H1 (cell line): ENCODE measurements around the gene ARHGAP26. TPM values are rescaled to one million over a fixed set of nuclear protein-coding genes. Genes with fewer than 3 reads are reported as not detected.
A peak's percentile ranks its signal among the peaks of the same experiment; 100 is the strongest.

Experiments used
- CTCF ChIA-PET: fragments of 300-600 bp; sonication (Branson Sonifier 250); formaldehyde crosslinking; loops from one replicate; lab custom pipeline; 2021; ENCODE audit not compliant: partially characterized antibody; lab: Charles Lee
- POLR2A ChIA-PET: fragments of 300-600 bp; sonication (Branson Sonifier 250); formaldehyde crosslinking; loops from one replicate; lab custom pipeline; 2021; ENCODE audit warnings: inconsistent platforms; ENCODE audit not compliant: partially characterized antibody; lab: Charles Lee
- DNase-seq, 2 experiments: peaks; one replicate each; pipeline versions ENCODE4 v3.0.0 to v3.0.0-alpha.2; 2010 to 2022; ENCODE audit warnings: low spot score in 2 of 2, low read depth in 1 of 2, mixed read lengths in 1 of 2
- FAIRE-seq: peaks from 2 replicates; lab custom pipeline; 2011; peaks lifted over from hg19 to GRCh38; lab: Jason Lieb, UNC
- H2AFZ ChIP-seq: 2 replicates; pipeline ENCODE4 v1.8.1; 2012; ENCODE audit warnings: low read length, inconsistent platforms
- H2AK5ac ChIP-seq: 2 replicates; pipeline ENCODE4 v1.6.1; 2013; ENCODE audit warnings: low read depth, low read length
- H2BK120ac ChIP-seq: replicated peaks from 2 replicates; pipeline ENCODE3; 2013; ENCODE audit warnings: low read depth, low read length, inconsistent platforms
- H2BK12ac ChIP-seq: 2 replicates; pipeline ENCODE4 v1.6.1; 2013; ENCODE audit warnings: low read depth, low read length
- H2BK15ac ChIP-seq: 2 replicates; pipeline ENCODE4 v1.6.1; 2013; ENCODE audit warnings: low read length
- H2BK20ac ChIP-seq: 2 replicates; pipeline ENCODE4 v1.6.1; 2013; ENCODE audit warnings: low read length
- H2BK5ac ChIP-seq: 2 replicates; pipeline ENCODE4 v1.6.1; 2013; ENCODE audit warnings: low read depth, low read length
- H3K14ac ChIP-seq: 2 replicates; pipeline ENCODE4 v1.6.1; 2013; ENCODE audit warnings: inconsistent platforms; ENCODE audit not compliant: insufficient read length
- H3K18ac ChIP-seq: 2 replicates; pipeline ENCODE4 v1.6.1; 2013; ENCODE audit warnings: low read length; ENCODE audit errors: extremely low read depth
- H3K23ac ChIP-seq: 2 replicates; pipeline ENCODE4 v1.6.1; 2013; ENCODE audit warnings: inconsistent platforms; ENCODE audit not compliant: insufficient read length
- H3K23me2 ChIP-seq: 2 replicates; pipeline ENCODE4 v1.6.1; 2013; ENCODE audit warnings: low read depth, low read length
- H3K27ac ChIP-seq: 2 replicates; pipeline ENCODE4 v1.6.1; 2011; ENCODE audit warnings: low read depth, low read length, inconsistent platforms
- H3K27me3 ChIP-seq, 4 experiments: replicated peaks in 1 of 4; 1 replicate in 1 of 4; 2 replicates in 3 of 4; pipeline versions ENCODE4 v1.6.1 to v1.8.1; 2011 to 2013; ENCODE audit warnings: low read length in 3 of 4, mild to moderate bottlenecking in 3 of 4, inconsistent platforms in 2 of 4, mixed read lengths in 2 of 4, moderate library complexity in 1 of 4; ENCODE audit not compliant: control insufficient read depth in 3 of 4, insufficient read depth in 3 of 4; ENCODE audit errors: extremely low read depth in 1 of 4
- H3K36me3 ChIP-seq, 4 experiments: 2 replicates each; pipeline versions ENCODE4 v1.6.1 to v1.8.1; 2011 to 2013; ENCODE audit warnings: mild to moderate bottlenecking in 4 of 4, low read length in 3 of 4, moderate library complexity in 2 of 4, control low read depth in 1 of 4, inconsistent platforms in 1 of 4; ENCODE audit not compliant: insufficient read depth in 4 of 4, control insufficient read depth in 2 of 4
- H3K4ac ChIP-seq: replicated peaks from 2 replicates; pipeline ENCODE3; 2013; ENCODE audit warnings: low read length, low read depth, mixed read lengths, inconsistent platforms; ENCODE audit not compliant: insufficient read length
- H3K4me1 ChIP-seq, 4 experiments: replicated peaks in 1 of 4; 1 replicate in 1 of 4; 2 replicates in 3 of 4; pipeline versions ENCODE4 v1.6.1 to v1.8.1; 2011 to 2013; ENCODE audit warnings: low read length in 3 of 4, inconsistent platforms in 2 of 4, mixed read lengths in 1 of 4; ENCODE audit not compliant: insufficient read depth in 4 of 4, control insufficient read depth in 3 of 4
- H3K4me2 ChIP-seq, 2 experiments: 2 replicates each; pipeline versions ENCODE4 v1.6.1 to v1.8.1; 2011 to 2013; ENCODE audit warnings: low read depth in 2 of 2, low read length in 2 of 2, control low read depth in 1 of 2, inconsistent platforms in 1 of 2, mild to moderate bottlenecking in 1 of 2; ENCODE audit not compliant: insufficient read depth in 1 of 2
- H3K4me3 ChIP-seq, 4 experiments: fragments of 200-600, 300-600 bp in 1 of 4; sonication (generic), shearing (Covaris generic), sonication (Bioruptor Twin) in 1 of 4; 2 replicates each; pipeline versions ENCODE4 v1.5.1 to v1.8.1; 2011 to 2016; ENCODE audit warnings: low read length in 4 of 4, low read depth in 3 of 4, control low read depth in 2 of 4, inconsistent platforms in 2 of 4, mild to moderate bottlenecking in 2 of 4, mixed read lengths in 1 of 4, moderate library complexity in 1 of 4; ENCODE audit not compliant: insufficient read depth in 2 of 4; ENCODE audit errors: extremely low read depth in 1 of 4
- H3K56ac ChIP-seq: replicated peaks from 2 replicates; pipeline ENCODE3; 2013; ENCODE audit warnings: low read depth, mild to moderate bottlenecking, mixed read lengths, low read length, inconsistent platforms; ENCODE audit not compliant: insufficient read length
- H3K79me1 ChIP-seq: 2 replicates; pipeline ENCODE4 v1.6.1; 2013; ENCODE audit warnings: low read depth, low read length, control low read depth
- H3K79me2 ChIP-seq, 2 experiments: 2 replicates each; pipeline versions ENCODE4 v1.6.1 to v1.8.1; 2012 to 2013; ENCODE audit warnings: low read length in 2 of 2, mild to moderate bottlenecking in 2 of 2, inconsistent platforms in 1 of 2; ENCODE audit not compliant: insufficient read depth in 2 of 2, control insufficient read depth in 1 of 2
- H3K9ac ChIP-seq, 4 experiments: replicated peaks in 1 of 4; 1 replicate in 1 of 4; 2 replicates in 3 of 4; pipeline versions ENCODE4 v1.6.1 to v1.8.1; 2011 to 2013; ENCODE audit warnings: low read depth in 3 of 4, low read length in 3 of 4, control low read depth in 2 of 4, mild to moderate bottlenecking in 2 of 4, moderate library complexity in 2 of 4, inconsistent platforms in 1 of 4; ENCODE audit errors: extremely low read depth in 1 of 4
- H3K9me3 ChIP-seq, 2 experiments: 2 replicates each; pipeline versions ENCODE4 v1.6.1 to v1.8.1; 2012 to 2013; ENCODE audit warnings: mild to moderate bottlenecking in 2 of 2, moderate library complexity in 2 of 2, control low read depth in 1 of 2, inconsistent platforms in 1 of 2, low read depth in 1 of 2, low read length in 1 of 2, mixed read lengths in 1 of 2; ENCODE audit not compliant: insufficient read depth in 2 of 2
- H4K20me1 ChIP-seq, 2 experiments: replicated peaks in 1 of 2; 2 replicates each; pipeline versions ENCODE3 to v1.8.1; 2011 to 2013; ENCODE audit warnings: inconsistent platforms in 2 of 2, low read length in 2 of 2, mild to moderate bottlenecking in 1 of 2; ENCODE audit not compliant: insufficient read depth in 2 of 2, control insufficient read depth in 1 of 2
- H4K5ac ChIP-seq: 2 replicates; pipeline ENCODE4 v1.6.1; 2013; ENCODE audit warnings: low read length, low read depth, mixed read lengths, inconsistent platforms; ENCODE audit not compliant: insufficient read length
- H4K8ac ChIP-seq: 2 replicates; pipeline ENCODE4 v1.8.0; 2013; ENCODE audit warnings: mild to moderate bottlenecking, moderate library complexity, low read length, inconsistent platforms; ENCODE audit not compliant: insufficient read depth; ENCODE audit errors: extremely low read depth
- H4K91ac ChIP-seq: replicated peaks from 2 replicates; pipeline ENCODE3; 2013; ENCODE audit warnings: low read length, mixed read lengths, inconsistent platforms; ENCODE audit not compliant: insufficient read length
- EGR1 ChIP-seq: IDR thresholded peaks from 2 replicates; pipeline ENCODE4 v1.6.1; 2011; ENCODE audit warnings: low read depth, low read length, borderline replicate concordance
- RAD21 ChIP-seq, 2 experiments: IDR thresholded peaks in 1 of 2; conservative IDR thresholded peaks in 1 of 2; 2 replicates each; pipeline ENCODE4 v1.6.1; 2011; ENCODE audit warnings: low read depth in 2 of 2, low read length in 2 of 2, improper control_type of control experiment in 1 of 2, inconsistent platforms in 1 of 2, mild to moderate bottlenecking in 1 of 2, moderate library complexity in 1 of 2
- WGBS, 2 experiments: shearing (Covaris generic) in 1 of 2; methylation state at CpG; one replicate each; pipeline versions ENCODE4 v1.1.6 to v1.1.7; 2013 to 2015; ENCODE audit warnings: low lambda C conversion rate in 2 of 2, mixed read lengths in 2 of 2, inconsistent platforms in 1 of 2, low coverage in 1 of 2, missing lambda C conversion rate in 1 of 2; ENCODE audit not compliant: insufficient replicate concordance in 2 of 2, insufficient coverage in 1 of 2, insufficient read length in 1 of 2; ENCODE audit errors: extremely low coverage in 1 of 2, missing lambda C conversion rate in 1 of 2; 5-methylcytosine and 5-hydroxymethylcytosine counted together
- polyA plus RNA-seq, 7 experiments: library from polyadenylated mRNA; depleted of rRNA in 3 of 7; stranded (reverse) in 5 of 7; unstranded in 2 of 7; fragments of >200 nt in 5 of 7; fragments of 200-250 nt in 2 of 7; gene quantifications; 1 replicate in 5 of 7; 2 replicates in 1 of 7; 4 replicates in 1 of 7; pipeline versions ENCODE4 v1.2.1 to v1.2.3, GENCODE V29; 2011 to 2013; ENCODE audit warnings: missing spikeins in 2 of 7, mixed read lengths in 2 of 7
- total RNA-seq: library from RNA; stranded (reverse); fragmentation: NEBNext Ultra II Directional; extraction: Animal tissue kit (Norgen Biotek cat#: 25700); gene quantifications from 2 replicates; pipeline ENCODE4 v1.2.1, GENCODE V29; 2021
- TF ChIP-seq, protein P1 (sequence below), 3 experiments: IDR thresholded peaks; 1 replicate in 2 of 3; 2 replicates in 1 of 3; pipeline versions ENCODE4 v1.5.1 to v1.6.1; 2011; ENCODE audit warnings: low read length in 3 of 3, mild to moderate bottlenecking in 3 of 3, inconsistent platforms in 2 of 3, low read depth in 1 of 3, moderate library complexity in 1 of 3; ENCODE audit not compliant: insufficient read depth in 1 of 3; ENCODE audit errors: control extremely low read depth in 1 of 3

ARHGAP26 gene
- total and polyA plus RNA-seq, 2 of the 8 experiments (the other 6 are each of a cell fraction or from before 2014, with no cell fraction given), result 7.1 to 24.8 TPM

GRCh38 chr5:143016777-143017516 lies 246.8 kb downstream of the ARHGAP26 start:
- no peaks in the 10 kb centered on the region for H3K27me3 ChIP-seq
- H3K4me3 ChIP-seq, result no peak overlapping the region
- H3K23me2 ChIP-seq, result no peaks in the 10 kb centered on the region
- H3K79me1 ChIP-seq, result no peaks in the 10 kb centered on the region
- no peak overlapping the region for H2BK120ac ChIP-seq
- ChIA-PET CTCF (interaction anchor here (0.5 to 1.6 kb wide), 13 partner anchors 14 to 806 kb away, joined by 3 to 5 read pairs (median 3); no protein-coding TSS in a partner anchor), POLR2A (interaction anchor here (0.6 to 0.8 kb wide), 2 partner anchors 14 to 1597 kb away, joined by 3 to 5 read pairs; no protein-coding TSS in a partner anchor)
- DNase-seq (no peak), FAIRE-seq (peak; percentile 81)
- H3K56ac ChIP-seq, result no peak overlapping the region
- H2BK20ac ChIP-seq, result no peak overlapping the region
- no peak overlapping the region for H3K23ac ChIP-seq
- H4K8ac ChIP-seq, result no peak overlapping the region
- H3K36me3 ChIP-seq, result no peaks in the 10 kb centered on the region; a peak in 1 of 8 replicates
- no peak overlapping the region for H3K18ac ChIP-seq
- H3K4me1 ChIP-seq, result peaks cover 2 to 12% (median 6%) of the 10 kb centered on the region in 4 experiments; a peak in 4 of 7 replicates
- no peak overlapping the region for H2AFZ ChIP-seq
- no peak overlapping the region for H3K14ac ChIP-seq
- H3K4ac ChIP-seq, result no peak overlapping the region
- no peak overlapping the region for H2BK15ac ChIP-seq
- 0 out of 4 replicates have a peak, but pooled peaks cover 0 to 3% of the 10 kb centered on the region in 2 experiments for H3K9me3 ChIP-seq
- no peak overlapping the region for H4K5ac ChIP-seq
- H3K27ac ChIP-seq, result no peak overlapping the region
- H3K4me2 ChIP-seq, result no peak overlapping the region
- TF ChIP-seq, protein P1, sequence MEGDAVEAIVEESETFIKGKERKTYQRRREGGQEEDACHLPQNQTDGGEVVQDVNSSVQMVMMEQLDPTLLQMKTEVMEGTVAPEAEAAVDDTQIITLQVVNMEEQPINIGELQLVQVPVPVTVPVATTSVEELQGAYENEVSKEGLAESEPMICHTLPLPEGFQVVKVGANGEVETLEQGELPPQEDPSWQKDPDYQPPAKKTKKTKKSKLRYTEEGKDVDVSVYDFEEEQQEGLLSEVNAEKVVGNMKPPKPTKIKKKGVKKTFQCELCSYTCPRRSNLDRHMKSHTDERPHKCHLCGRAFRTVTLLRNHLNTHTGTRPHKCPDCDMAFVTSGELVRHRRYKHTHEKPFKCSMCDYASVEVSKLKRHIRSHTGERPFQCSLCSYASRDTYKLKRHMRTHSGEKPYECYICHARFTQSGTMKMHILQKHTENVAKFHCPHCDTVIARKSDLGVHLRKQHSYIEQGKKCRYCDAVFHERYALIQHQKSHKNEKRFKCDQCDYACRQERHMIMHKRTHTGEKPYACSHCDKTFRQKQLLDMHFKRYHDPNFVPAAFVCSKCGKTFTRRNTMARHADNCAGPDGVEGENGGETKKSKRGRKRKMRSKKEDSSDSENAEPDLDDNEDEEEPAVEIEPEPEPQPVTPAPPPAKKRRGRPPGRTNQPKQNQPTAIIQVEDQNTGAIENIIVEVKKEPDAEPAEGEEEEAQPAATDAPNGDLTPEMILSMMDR (IDR thresholded peaks at IDR 0.05; ENCODE audit: control extremely low read depth in 1 of 3, insufficient read depth in 1 of 3, low read depth in 1 of 3, low read length in 3 of 3), result peak in 2 of 3 experiments; percentile 51 to 69; a peak in 3 of 4 replicates
- TF ChIP-seq EGR1 (no peak), RAD21 (IDR thresholded peaks at IDR 0.05 in 1 of 2, conservative IDR thresholded peaks at IDR 0.05 in 1 of 2; ENCODE audit: low read depth in 2 of 2, low read length in 2 of 2) (peak; percentile 69 to 75)
- H4K20me1 ChIP-seq, result no peaks in the 10 kb centered on the region
- H2BK12ac ChIP-seq, result no peak overlapping the region
- no peak overlapping the region for H2BK5ac ChIP-seq
- WGBS, 2 experiments, result 69% methylated on average over 5 of the region's 5 CpGs; no CpG with 5 or more reads in 1 of the 2 experiments
- H3K79me2 ChIP-seq, result no peaks in the 10 kb centered on the region
- no peak overlapping the region for H2AK5ac ChIP-seq
- H3K9ac ChIP-seq, result no peak overlapping the region
- no peak overlapping the region for H4K91ac ChIP-seq
